Measurements from ENCODE around the gene SMG5.
A peak's percentile ranks its signal among the peaks of the same experiment; 100 is the strongest.
"Not testable (repeated sequence)": the region's sequence is repeated elsewhere in the genome, so short reads cannot be mapped to it uniquely, and the experiment has no call there.

The SMG5 gene, protein sequence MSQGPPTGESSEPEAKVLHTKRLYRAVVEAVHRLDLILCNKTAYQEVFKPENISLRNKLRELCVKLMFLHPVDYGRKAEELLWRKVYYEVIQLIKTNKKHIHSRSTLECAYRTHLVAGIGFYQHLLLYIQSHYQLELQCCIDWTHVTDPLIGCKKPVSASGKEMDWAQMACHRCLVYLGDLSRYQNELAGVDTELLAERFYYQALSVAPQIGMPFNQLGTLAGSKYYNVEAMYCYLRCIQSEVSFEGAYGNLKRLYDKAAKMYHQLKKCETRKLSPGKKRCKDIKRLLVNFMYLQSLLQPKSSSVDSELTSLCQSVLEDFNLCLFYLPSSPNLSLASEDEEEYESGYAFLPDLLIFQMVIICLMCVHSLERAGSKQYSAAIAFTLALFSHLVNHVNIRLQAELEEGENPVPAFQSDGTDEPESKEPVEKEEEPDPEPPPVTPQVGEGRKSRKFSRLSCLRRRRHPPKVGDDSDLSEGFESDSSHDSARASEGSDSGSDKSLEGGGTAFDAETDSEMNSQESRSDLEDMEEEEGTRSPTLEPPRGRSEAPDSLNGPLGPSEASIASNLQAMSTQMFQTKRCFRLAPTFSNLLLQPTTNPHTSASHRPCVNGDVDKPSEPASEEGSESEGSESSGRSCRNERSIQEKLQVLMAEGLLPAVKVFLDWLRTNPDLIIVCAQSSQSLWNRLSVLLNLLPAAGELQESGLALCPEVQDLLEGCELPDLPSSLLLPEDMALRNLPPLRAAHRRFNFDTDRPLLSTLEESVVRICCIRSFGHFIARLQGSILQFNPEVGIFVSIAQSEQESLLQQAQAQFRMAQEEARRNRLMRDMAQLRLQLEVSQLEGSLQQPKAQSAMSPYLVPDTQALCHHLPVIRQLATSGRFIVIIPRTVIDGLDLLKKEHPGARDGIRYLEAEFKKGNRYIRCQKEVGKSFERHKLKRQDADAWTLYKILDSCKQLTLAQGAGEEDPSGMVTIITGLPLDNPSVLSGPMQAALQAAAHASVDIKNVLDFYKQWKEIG

DNA sequence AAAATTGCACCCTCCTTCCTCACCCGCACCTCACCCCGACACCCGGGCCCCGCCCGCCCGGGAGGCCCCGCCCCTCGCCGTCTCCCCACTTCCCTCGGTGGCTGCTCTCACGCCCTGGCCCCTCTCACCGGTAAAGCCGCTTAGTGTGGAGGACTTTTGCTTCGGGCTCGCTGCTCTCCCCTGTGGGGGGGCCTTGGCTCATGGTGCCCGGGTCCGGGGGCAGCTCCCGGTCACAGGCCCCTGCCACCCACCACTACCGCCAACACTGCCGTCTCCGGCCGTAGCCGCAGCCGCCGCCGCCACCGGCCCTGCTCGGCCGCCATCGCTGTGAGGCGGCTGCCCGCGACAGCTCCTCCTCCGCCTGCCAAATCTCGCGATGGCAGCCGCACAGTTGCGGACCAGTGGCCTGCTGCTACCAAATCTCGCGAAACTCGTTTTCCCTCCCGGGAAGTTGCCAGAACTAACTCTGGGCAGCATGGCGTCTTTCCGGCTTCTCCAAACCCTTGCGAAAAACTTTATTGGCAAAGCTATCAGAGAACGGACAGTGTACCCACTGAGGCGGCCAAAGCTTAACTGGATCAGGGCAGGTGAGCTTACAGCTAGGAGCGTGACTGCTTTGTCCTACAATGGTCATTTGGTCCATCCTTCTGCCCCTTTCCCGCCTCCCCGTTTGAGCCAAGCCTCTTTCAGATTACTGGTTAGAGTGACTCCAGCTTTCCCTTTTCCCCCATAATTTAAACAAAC is at the start of gene SMG5:
SMG5 (minus strand) TSS at position 347 of the 744 bp plus-strand sequence; CDS start at position 202, 145 bp downstream.
- Histone ChIP-seq H3K9me3 (ENCODE audit: control insufficient read depth in 2 of 2, low read length in 2 of 2) (no peaks in the 10 kb centered on the region), H3K4me3 (ENCODE audit: low read length in 2 of 2) (peak within 1 kb of the TSS; percentile 83 to 95), H3K36me3 (ENCODE audit: control insufficient read depth in 2 of 2, insufficient read depth in 2 of 2, low read length in 2 of 2) (peaks cover 5 to 15% of the 10 kb centered on the region in 2 donors), H3K27me3 (ENCODE audit: control insufficient read depth in 1 of 2, insufficient read depth in 2 of 2, low read length in 2 of 2) (no peaks in the 10 kb centered on the region), H3K4me1 (ENCODE audit: control insufficient read depth, insufficient read depth, low read length) (peaks cover 18% of the 10 kb centered on the region), H3K9ac (ENCODE audit: low read length in 2 of 2) (peak within 1 kb of the TSS; percentile 87 to 93), H3K27ac (ENCODE audit: low read length) (peak within 1 kb of the TSS; percentile 76)

- not testable (repeated sequence) for H3K27me3 ChIP-seq (ENCODE audit: control insufficient read depth in 1 of 2, insufficient read depth in 2 of 2, low read length in 2 of 2); H3K9me3 ChIP-seq (ENCODE audit: control insufficient read depth in 2 of 2, low read length in 2 of 2); H3K9ac ChIP-seq (ENCODE audit: low read length in 2 of 2); H3K4me1 ChIP-seq (ENCODE audit: control insufficient read depth, insufficient read depth, low read length); H3K4me3 ChIP-seq (ENCODE audit: low read length in 2 of 2); H3K27ac ChIP-seq (ENCODE audit: low read length)
- peaks cover 49 to 57% of the 10 kb centered on the region in 2 donors for H3K36me3 ChIP-seq (ENCODE audit: control insufficient read depth in 2 of 2, insufficient read depth in 2 of 2, low read length in 2 of 2)
Measured at GRCh38 chr1:156323179-156323578, 40.6 kb upstream of the SMG5 start.

DNA sequence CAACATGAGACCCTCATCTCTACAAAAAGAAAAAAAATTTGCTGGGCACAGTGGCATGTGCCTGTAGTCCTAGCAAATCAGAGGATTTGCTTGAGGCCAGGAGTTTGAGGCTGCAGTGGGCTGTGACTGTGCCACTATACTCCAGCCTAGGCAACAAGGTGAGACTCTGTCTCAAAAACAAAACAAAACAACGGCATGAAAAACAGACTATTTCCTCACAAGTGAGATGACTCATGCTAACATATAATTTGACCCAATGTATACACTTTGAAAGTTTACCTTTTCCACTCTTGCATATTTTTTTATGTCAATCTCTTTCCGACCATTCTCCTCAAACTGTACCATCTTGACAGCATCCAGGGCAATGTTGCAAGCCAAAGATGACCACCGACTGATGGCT is 37.9 kb upstream of the SMG5 start:
- Histone ChIP-seq H3K27me3 (ENCODE audit: control insufficient read depth in 1 of 2, insufficient read depth in 2 of 2, low read length in 2 of 2) (no peaks in the 10 kb centered on the region), H3K4me1 (ENCODE audit: control insufficient read depth, insufficient read depth, low read length) (no peaks in the 10 kb centered on the region), H3K9me3 (ENCODE audit: control insufficient read depth in 2 of 2, low read length in 2 of 2) (no peaks in the 10 kb centered on the region), H3K4me3 (ENCODE audit: low read length in 2 of 2) (no peak overlapping the region), H3K36me3 (ENCODE audit: control insufficient read depth in 2 of 2, insufficient read depth in 2 of 2, low read length in 2 of 2) (peaks cover 67 to 75% of the 10 kb centered on the region in 2 donors), H3K27ac (ENCODE audit: low read length) (no peak overlapping the region), H3K9ac (ENCODE audit: low read length in 2 of 2) (no peak overlapping the region)

DNA sequence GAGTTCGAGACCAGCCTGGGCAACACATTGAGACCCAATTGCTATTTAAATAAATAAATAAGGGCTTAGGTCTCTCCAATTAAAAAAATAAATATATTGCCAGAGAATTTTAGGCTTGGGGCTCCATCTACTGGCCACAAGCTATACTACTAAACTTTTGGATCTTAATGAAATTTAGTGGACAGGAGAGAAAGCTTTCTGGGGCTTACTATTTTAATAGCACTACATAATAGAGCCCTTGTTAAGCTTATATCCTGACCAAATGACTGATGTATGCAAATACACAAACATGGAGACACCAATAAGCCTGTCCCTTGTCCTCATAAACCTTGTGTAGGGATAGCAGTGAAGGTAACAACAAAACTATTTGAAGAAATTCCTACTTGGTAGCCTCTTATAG is 37.0 kb upstream of the SMG5 start:
- Histone ChIP-seq H3K9ac (ENCODE audit: low read length in 2 of 2) (no peak overlapping the region), H3K36me3 (ENCODE audit: control insufficient read depth in 2 of 2, insufficient read depth in 2 of 2, low read length in 2 of 2) (peaks cover 63 to 72% of the 10 kb centered on the region in 2 donors), H3K27ac (ENCODE audit: low read length) (no peak overlapping the region), H3K4me3 (ENCODE audit: low read length in 2 of 2) (no peak overlapping the region), H3K4me1 (ENCODE audit: control insufficient read depth, insufficient read depth, low read length) (no peaks in the 10 kb centered on the region), H3K27me3 (ENCODE audit: control insufficient read depth in 1 of 2, insufficient read depth in 2 of 2, low read length in 2 of 2) (no peaks in the 10 kb centered on the region), H3K9me3 (ENCODE audit: control insufficient read depth in 2 of 2, low read length in 2 of 2) (no peaks in the 10 kb centered on the region)

DNA sequence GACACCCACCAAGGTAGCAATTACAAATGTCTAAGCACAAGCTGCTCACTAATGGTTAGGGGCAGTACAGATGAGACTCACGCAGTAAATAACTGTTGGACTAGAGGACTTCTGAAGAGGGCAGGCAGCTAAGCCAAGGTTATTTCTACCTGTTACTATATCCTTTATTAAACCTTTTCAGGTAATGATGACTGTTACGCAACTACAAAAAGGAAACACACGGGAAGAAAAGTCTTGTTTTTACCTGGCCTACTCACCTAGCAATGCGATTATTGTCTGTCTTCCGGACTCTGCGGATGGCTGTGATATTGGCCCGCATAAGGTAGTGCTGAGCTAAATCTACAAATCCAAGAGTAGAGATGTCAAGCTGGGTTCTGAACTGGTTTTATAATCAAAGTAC is 34.3 kb upstream of the SMG5 start:
- H3K27ac ChIP-seq (ENCODE audit: low read length): no peak overlapping the region
- no peaks in the 10 kb centered on the region for H3K27me3 ChIP-seq (ENCODE audit: control insufficient read depth in 1 of 2, insufficient read depth in 2 of 2, low read length in 2 of 2)
- no peak overlapping the region for H3K4me3 ChIP-seq (ENCODE audit: low read length in 2 of 2)
- no peaks in the 10 kb centered on the region for H3K4me1 ChIP-seq (ENCODE audit: control insufficient read depth, insufficient read depth, low read length)
- peaks cover 63 to 71% of the 10 kb centered on the region in 2 donors for H3K36me3 ChIP-seq (ENCODE audit: control insufficient read depth in 2 of 2, insufficient read depth in 2 of 2, low read length in 2 of 2)
- no peaks in the 10 kb centered on the region for H3K9me3 ChIP-seq (ENCODE audit: control insufficient read depth in 2 of 2, low read length in 2 of 2)
- H3K9ac ChIP-seq (ENCODE audit: low read length in 2 of 2): no peak overlapping the region

- Histone ChIP-seq H3K4me3 (ENCODE audit: low read length in 2 of 2) (no peak overlapping the region), H3K9me3 (ENCODE audit: control insufficient read depth in 2 of 2, low read length in 2 of 2) (no peaks in the 10 kb centered on the region), H3K27me3 (ENCODE audit: control insufficient read depth in 1 of 2, insufficient read depth in 2 of 2, low read length in 2 of 2) (no peaks in the 10 kb centered on the region), H3K27ac (ENCODE audit: low read length) (no peak overlapping the region), H3K4me1 (ENCODE audit: control insufficient read depth, insufficient read depth, low read length) (no peaks in the 10 kb centered on the region), H3K9ac (ENCODE audit: low read length in 2 of 2) (no peak overlapping the region), H3K36me3 (ENCODE audit: control insufficient read depth in 2 of 2, insufficient read depth in 2 of 2, low read length in 2 of 2) (peaks cover 48 to 49% of the 10 kb centered on the region in 2 donors)
Measured at GRCh38 chr1:156310962-156311361, 28.3 kb upstream of the SMG5 start.

DNA sequence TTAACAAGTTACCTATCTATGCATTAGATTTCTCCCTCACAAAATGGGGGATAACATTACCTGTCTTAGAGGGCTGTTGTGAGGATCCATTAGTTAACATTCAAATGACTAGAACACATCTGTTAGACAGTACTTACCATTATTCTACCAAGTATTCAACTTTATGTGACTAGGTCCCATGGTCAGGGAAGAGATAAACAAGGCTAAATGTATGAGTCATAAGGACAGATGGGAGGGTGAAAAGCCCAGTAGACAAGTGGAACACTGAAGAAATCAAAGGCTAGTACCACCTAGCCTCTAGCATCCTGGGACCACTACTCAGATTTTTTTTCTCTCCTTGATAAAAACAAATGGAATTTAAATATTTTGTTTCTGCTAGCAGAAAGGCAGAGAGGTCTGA is 25.5 kb upstream of the SMG5 start:
- H3K9ac ChIP-seq (ENCODE audit: low read length in 2 of 2): no peak overlapping the region
- no peaks in the 10 kb centered on the region for H3K9me3 ChIP-seq (ENCODE audit: control insufficient read depth in 2 of 2, low read length in 2 of 2)
- no peak overlapping the region for H3K4me3 ChIP-seq (ENCODE audit: low read length in 2 of 2)
- H3K27ac ChIP-seq (ENCODE audit: low read length): no peak overlapping the region
- H3K4me1 ChIP-seq (ENCODE audit: control insufficient read depth, insufficient read depth, low read length): no peaks in the 10 kb centered on the region
- H3K36me3 ChIP-seq (ENCODE audit: control insufficient read depth in 2 of 2, insufficient read depth in 2 of 2, low read length in 2 of 2): peaks cover 37 to 43% of the 10 kb centered on the region in 2 donors
- no peaks in the 10 kb centered on the region for H3K27me3 ChIP-seq (ENCODE audit: control insufficient read depth in 1 of 2, insufficient read depth in 2 of 2, low read length in 2 of 2)

- Histone ChIP-seq H3K4me3 (ENCODE audit: low read length in 2 of 2) (no peak overlapping the region), H3K27ac (ENCODE audit: low read length) (no peak overlapping the region), H3K9me3 (ENCODE audit: control insufficient read depth in 2 of 2, low read length in 2 of 2) (no peaks in the 10 kb centered on the region), H3K27me3 (ENCODE audit: control insufficient read depth in 1 of 2, insufficient read depth in 2 of 2, low read length in 2 of 2) (no peaks in the 10 kb centered on the region), H3K36me3 (ENCODE audit: control insufficient read depth in 2 of 2, insufficient read depth in 2 of 2, low read length in 2 of 2) (peaks cover 14 to 21% of the 10 kb centered on the region in 2 donors), H3K4me1 (ENCODE audit: control insufficient read depth, insufficient read depth, low read length) (no peaks in the 10 kb centered on the region), H3K9ac (ENCODE audit: low read length in 2 of 2) (no peak overlapping the region)
Measured at GRCh38 chr1:156305215-156305614, 22.6 kb upstream of the SMG5 start.

DNA sequence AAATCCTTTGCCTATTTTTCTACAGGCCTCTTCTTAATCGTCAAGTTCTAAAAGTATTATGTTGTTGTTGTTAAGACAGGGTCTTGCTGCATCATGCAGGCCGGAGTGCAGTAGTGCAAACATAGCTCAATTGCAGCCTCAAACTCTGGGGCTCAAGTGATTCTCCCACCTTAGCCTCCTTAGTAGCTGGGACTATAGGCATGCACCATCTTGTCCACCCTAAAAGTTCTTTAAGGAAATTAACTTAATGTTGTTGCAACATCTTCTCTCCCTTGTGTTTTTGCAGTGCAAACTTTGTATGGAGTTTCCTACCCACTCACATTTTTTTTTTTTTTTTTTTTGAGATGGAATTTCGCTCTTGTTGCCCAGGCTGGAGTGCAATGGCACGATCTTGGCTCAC is 20.6 kb upstream of the SMG5 start:
- H3K27ac ChIP-seq (ENCODE audit: low read length): no peak overlapping the region
- no peak overlapping the region for H3K4me3 ChIP-seq (ENCODE audit: low read length in 2 of 2)
- no peaks in the 10 kb centered on the region for H3K27me3 ChIP-seq (ENCODE audit: control insufficient read depth in 1 of 2, insufficient read depth in 2 of 2, low read length in 2 of 2)
- H3K9me3 ChIP-seq (ENCODE audit: control insufficient read depth in 2 of 2, low read length in 2 of 2): no peaks in the 10 kb centered on the region
- no peak overlapping the region for H3K9ac ChIP-seq (ENCODE audit: low read length in 2 of 2)
- H3K36me3 ChIP-seq (ENCODE audit: control insufficient read depth in 2 of 2, insufficient read depth in 2 of 2, low read length in 2 of 2): peaks cover 4 to 9% of the 10 kb centered on the region in 2 donors
- no peaks in the 10 kb centered on the region for H3K4me1 ChIP-seq (ENCODE audit: control insufficient read depth, insufficient read depth, low read length)

DNA sequence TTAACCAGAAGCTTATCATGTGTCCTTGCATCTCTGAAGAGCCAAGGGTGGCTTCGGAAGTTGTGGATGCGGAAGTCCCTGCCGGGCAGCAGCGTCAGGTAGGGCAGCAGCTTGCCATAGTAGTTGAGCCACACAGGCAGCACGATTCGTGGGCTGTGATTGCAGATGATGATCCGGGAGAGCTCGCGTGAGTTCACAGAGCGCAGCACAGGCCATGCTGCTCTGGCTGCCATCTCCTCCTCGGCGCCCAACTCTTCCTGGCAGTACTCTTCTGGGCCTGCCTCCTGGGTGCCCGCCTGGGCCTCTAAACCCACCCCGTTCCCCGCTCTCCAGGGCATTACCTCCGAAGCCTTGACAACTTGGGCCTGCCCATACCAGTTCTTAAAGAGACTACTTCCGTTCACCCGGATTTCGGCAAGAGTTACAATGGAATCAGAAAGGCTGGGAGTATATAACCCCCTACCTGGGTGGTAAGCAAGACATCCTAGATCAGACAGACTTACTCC is 16.3 kb upstream of the SMG5 start, which contains the start of gene VHLL:
VHLL (minus strand) TSS at position 456 of the 506 bp plus-strand sequence; CDS start at position 338, 118 bp downstream.
- H3K9me3 ChIP-seq (ENCODE audit: control insufficient read depth in 2 of 2, low read length in 2 of 2): no peaks in the 10 kb centered on the region
- no peak within 1 kb of the TSS for H3K9ac ChIP-seq (ENCODE audit: low read length in 2 of 2)
- no peak within 1 kb of the TSS for H3K4me3 ChIP-seq (ENCODE audit: low read length in 2 of 2)
- H3K4me1 ChIP-seq (ENCODE audit: control insufficient read depth, insufficient read depth, low read length): peaks cover 16% of the 10 kb centered on the region
- no peaks in the 10 kb centered on the region for H3K36me3 ChIP-seq (ENCODE audit: control insufficient read depth in 2 of 2, insufficient read depth in 2 of 2, low read length in 2 of 2)
- H3K27me3 ChIP-seq (ENCODE audit: control insufficient read depth in 1 of 2, insufficient read depth in 2 of 2, low read length in 2 of 2): no peaks in the 10 kb centered on the region
- H3K27ac ChIP-seq (ENCODE audit: low read length): no peak within 1 kb of the TSS

Measured in stomach smooth muscle (tissue), 2 donors.